GM19463 (cell line): ENCODE results near the gene CDK16.
"Not testable (repeated sequence)": the region's sequence is repeated elsewhere in the genome, so short reads cannot be mapped to it uniquely, and the experiment has no call there.

Experiments
- ATAC-seq: cut with Tn5 transposase; IDR thresholded peaks from one replicate; pipeline ENCODE4 v1.9.1; 2021; ENCODE audit warnings: mild to moderate bottlenecking, moderate library complexity; ENCODE audit not compliant: unreplicated experiment

The CDK16 gene

GRCh38 chrX:47247206-47247998 lies 28.9 kb downstream of the CDK16 start:
- no peak for ATAC-seq

GRCh38 chrX:47247999-47248320 lies 29.5 kb downstream of the CDK16 start:
- ATAC-seq = no peak

- no peak for ATAC-seq
Observed at GRCh38 chrX:47248576-47248975, 30.1 kb downstream of the CDK16 start.

GRCh38 chrX:47250017-47250347 lies 31.5 kb downstream of the CDK16 start:
- ATAC-seq = no peak

GRCh38 chrX:47257620-47258019 lies 39.1 kb downstream of the CDK16 start:
- ATAC-seq = not testable (repeated sequence)

- ATAC-seq = no peak
Observed at GRCh38 chrX:47264483-47265173, 46.1 kb downstream of the CDK16 start.

GRCh38 chrX:47266643-47267042 lies 48.2 kb downstream of the CDK16 start:
- ATAC-seq = no peak

GRCh38 chrX:47272013-47272408 lies 53.5 kb downstream of the CDK16 start:
- no peak for ATAC-seq

GRCh38 chrX:47273011-47273730 lies 54.7 kb downstream of the CDK16 start:
- ATAC-seq = no peak

GRCh38 chrX:47278691-47279090 lies 60.2 kb downstream of the CDK16 start:
- ATAC-seq = no peak
